Parathyroid adenoma (tissue), 2 donors: ENCODE measurements around the gene PTH2R.
"Not testable (repeated sequence)": the region's sequence is repeated elsewhere in the genome, so short reads cannot be mapped to it uniquely, and the experiment has no call there.

Experiments used
- H2AFZ ChIP-seq: fragments of 300-600 bp; sonication (generic); one replicate; pipeline ENCODE4 v1.7.0; 2017; ENCODE audit warnings: antibody characterized with exemption, mild to moderate bottlenecking
- H3K27ac ChIP-seq: fragments of 300-600 bp; sonication (generic); one replicate; pipeline ENCODE4 v1.7.0; 2017
- H3K27me3 ChIP-seq: fragments of 300-600 bp; sonication (generic); one replicate; pipeline ENCODE4 v1.7.0; 2017; ENCODE audit warnings: low read length; ENCODE audit not compliant: control insufficient read depth, insufficient read depth
- H3K36me3 ChIP-seq: fragments of 300-600 bp; sonication (generic); one replicate; pipeline ENCODE4 v1.7.0; 2017; ENCODE audit warnings: low read length; ENCODE audit not compliant: control insufficient read depth, insufficient read depth
- H3K4me1 ChIP-seq: fragments of 300-600 bp; sonication (generic); one replicate; pipeline ENCODE4 v1.7.0; 2017; ENCODE audit warnings: control low read depth
- H3K4me2 ChIP-seq: fragments of 300-600 bp; sonication (generic); one replicate; pipeline ENCODE4 v1.7.0; 2017; ENCODE audit warnings: low read length
- H3K4me3 ChIP-seq: fragments of 300-600 bp; sonication (generic); one replicate; pipeline ENCODE4 v1.7.0; 2017; ENCODE audit warnings: low read depth, low read length
- H3K79me2 ChIP-seq: fragments of 300-600 bp; sonication (generic); one replicate; pipeline ENCODE4 v1.7.0; 2017; ENCODE audit warnings: control low read depth
- H3K9ac ChIP-seq: fragments of 300-600 bp; sonication (generic); one replicate; pipeline ENCODE4 v1.7.0; 2017; ENCODE audit warnings: mild to moderate bottlenecking
- H3K9me3 ChIP-seq: fragments of 300-600 bp; sonication (generic); one replicate; pipeline ENCODE4 v1.7.0; 2017; ENCODE audit warnings: low read length; ENCODE audit not compliant: control insufficient read depth
- CTCF ChIP-seq: fragments of 300-600 bp; sonication (generic); IDR thresholded peaks from one replicate; pipeline ENCODE4 v1.7.0; 2017; ENCODE audit warnings: antibody characterized with exemption, mild to moderate bottlenecking
- donor health status: primary hyperparathyroidism.

Gene PTH2R

GRCh38 chr2:208493186-208493585 is 86.6 kb downstream of the PTH2R start:
- Histone ChIP-seq H2AFZ (no peak overlapping the region), H3K27ac (no peak overlapping the region), H3K9me3 (no peaks in the 10 kb centered on the region), H3K4me1 (no peaks in the 10 kb centered on the region), H3K79me2 (no peaks in the 10 kb centered on the region), H3K4me2 (no peak overlapping the region), H3K27me3 (no peaks in the 10 kb centered on the region), H3K36me3 (no peaks in the 10 kb centered on the region), H3K4me3 (no peak overlapping the region), H3K9ac (no peak overlapping the region)
- TF ChIP-seq CTCF = no peak

GRCh38 chr2:208496129-208496528 is 89.5 kb downstream of the PTH2R start:
- Histone ChIP-seq H3K4me2 (no peak overlapping the region), H3K36me3 (no peaks in the 10 kb centered on the region), H3K9me3 (no peaks in the 10 kb centered on the region), H3K4me3 (no peak overlapping the region), H2AFZ (no peak overlapping the region), H3K79me2 (no peaks in the 10 kb centered on the region), H3K27me3 (no peaks in the 10 kb centered on the region), H3K27ac (no peak overlapping the region), H3K9ac (no peak overlapping the region), H3K4me1 (no peaks in the 10 kb centered on the region)
- no peak for TF ChIP-seq CTCF

- Histone ChIP-seq H3K4me2 (no peak overlapping the region), H3K27ac (no peak overlapping the region), H3K4me3 (no peak overlapping the region), H2AFZ (no peak overlapping the region), H3K9ac (no peak overlapping the region), H3K9me3 (no peaks in the 10 kb centered on the region), H3K27me3 (no peaks in the 10 kb centered on the region), H3K4me1 (no peaks in the 10 kb centered on the region), H3K79me2 (no peaks in the 10 kb centered on the region), H3K36me3 (no peaks in the 10 kb centered on the region)
- no peak for TF ChIP-seq CTCF
Measured at GRCh38 chr2:208501206-208501605, 94.6 kb downstream of the PTH2R start.

- Histone ChIP-seq H3K9ac (no peak overlapping the region), H3K79me2 (no peaks in the 10 kb centered on the region), H3K4me3 (no peak overlapping the region)
Measured at GRCh38 chr2:208502288-208502687, 95.7 kb downstream of the PTH2R start.

GRCh38 chr2:208505365-208505764 is 98.8 kb downstream of the PTH2R start:
- H3K27me3 ChIP-seq, H2AFZ ChIP-seq, H3K4me1 ChIP-seq, H3K9me3 ChIP-seq, H3K4me3 ChIP-seq, H3K79me2 ChIP-seq, H3K9ac ChIP-seq, H3K27ac ChIP-seq, H3K36me3 ChIP-seq, H3K4me2 ChIP-seq: not testable (repeated sequence)

More at GRCh38 chr2:208502288-208502687, 95.7 kb downstream of the PTH2R start:
- TF ChIP-seq CTCF = no peak
- no peak overlapping the region for H2AFZ ChIP-seq
- H3K9me3 ChIP-seq = no peaks in the 10 kb centered on the region
- no peaks in the 10 kb centered on the region for H3K4me1 ChIP-seq
- no peak overlapping the region for H3K4me2 ChIP-seq
- H3K27me3 ChIP-seq = no peaks in the 10 kb centered on the region
- H3K27ac ChIP-seq = no peak overlapping the region
- no peaks in the 10 kb centered on the region for H3K36me3 ChIP-seq
